SH-SY5Y (cell line): ENCODE data around the gene NIP7.

Source experiments
- GATA2 ChIP-seq: IDR thresholded peaks from 2 replicates; pipeline ENCODE4 v1.6.1; 2011; ENCODE audit warnings: mild to moderate bottlenecking, low read depth, low read length
- GATA3 ChIP-seq: IDR thresholded peaks from 2 replicates; pipeline ENCODE4 v1.6.1; 2011; ENCODE audit warnings: low read depth, mild to moderate bottlenecking, low read length, moderate library complexity

DNA sequence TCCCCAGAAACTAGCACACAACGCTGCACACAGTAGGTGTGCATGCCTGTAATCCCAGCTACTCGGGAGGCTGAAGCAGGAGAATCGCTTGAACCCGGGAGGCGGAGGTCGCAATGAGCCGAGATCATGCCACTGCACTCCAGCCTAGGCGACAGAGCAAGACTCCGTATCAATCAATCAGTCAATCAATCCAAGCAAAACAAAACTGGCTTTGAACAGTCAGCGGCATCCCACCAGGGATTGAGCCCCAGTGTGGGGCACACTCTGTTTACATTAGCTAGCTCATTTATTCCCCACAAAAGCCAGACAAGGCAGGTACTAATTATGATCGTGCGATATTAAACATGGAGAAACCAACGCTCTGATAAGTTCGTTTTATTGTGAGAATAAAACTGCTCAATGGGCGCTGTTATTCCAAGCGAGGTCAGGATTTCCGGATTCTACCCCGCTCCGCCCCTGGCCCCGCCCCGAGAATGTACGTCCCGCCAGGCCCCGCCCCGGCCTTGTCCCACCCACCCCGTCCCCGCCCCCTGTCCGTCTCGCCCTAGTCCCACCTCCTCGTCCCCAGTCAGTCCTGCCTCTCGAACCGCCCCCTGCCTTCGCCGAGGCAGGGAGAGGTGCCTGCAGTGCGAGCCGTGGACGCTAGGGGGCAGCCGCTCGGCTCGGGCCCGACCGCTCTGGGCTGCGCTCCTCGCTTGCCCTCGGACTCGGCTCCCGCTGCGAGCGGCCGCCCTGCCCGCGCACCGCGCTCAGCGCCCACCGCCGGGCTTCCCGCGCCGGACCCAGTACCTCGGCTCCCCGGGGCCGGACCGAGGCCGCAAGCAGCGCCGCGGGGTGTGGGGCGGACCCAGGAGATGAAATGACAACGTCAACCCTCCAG lies 28.7 kb upstream of the NIP7 start, which contains the start of gene VPS4A:
- TF ChIP-seq GATA3 (no peak), GATA2 (no peak)
